ENCODE results near the gene TBX10.

The TBX10 gene

GRCh38 chr11:67588136-67588503 lies 51.4 kb downstream of the TBX10 start:
- Histone ChIP-seq H3K36me3 (replicated peaks) (peaks cover 33% of the 10 kb centered on the region), H3K27me3 (replicated peaks) (no peaks in the 10 kb centered on the region), H3K27ac (no peak overlapping the region), H3K4me3 (ENCODE audit: low read depth, low read length) (no peak overlapping the region)
- DNase-seq: no peak
- no peak for TF ChIP-seq CTCF (IDR thresholded peaks at IDR 0.05; ENCODE audit: low read depth, low read length, missing control alignments)
- in situ Hi-C loops (cut with HindIII; ENCODE audit: low pct_ligation_motif_present, low sequenced_read_pairs): no loop called here

GRCh38 chr11:67586568-67587250 lies 52.9 kb downstream of the TBX10 start:
- Histone ChIP-seq H3K4me3 (ENCODE audit: low read depth, low read length) (no peak overlapping the region), H3K36me3 (replicated peaks) (peaks cover 33% of the 10 kb centered on the region), H3K27me3 (replicated peaks) (no peaks in the 10 kb centered on the region), H3K27ac (no peak overlapping the region)
- no peak for DNase-seq
- TF ChIP-seq CTCF (IDR thresholded peaks at IDR 0.05; ENCODE audit: low read depth, low read length, missing control alignments): no peak
- in situ Hi-C loops (cut with HindIII; ENCODE audit: low pct_ligation_motif_present, low sequenced_read_pairs): no loop called here

GRCh38 chr11:67585911-67586310 lies 53.7 kb downstream of the TBX10 start:
- no peaks in the 10 kb centered on the region for H3K27me3 ChIP-seq (replicated peaks)
- no peak for DNase-seq
- TF ChIP-seq CTCF (IDR thresholded peaks at IDR 0.05; ENCODE audit: low read depth, low read length, missing control alignments): no peak
- no peak overlapping the region for H3K4me3 ChIP-seq (ENCODE audit: low read depth, low read length)
- peaks cover 33% of the 10 kb centered on the region for H3K36me3 ChIP-seq (replicated peaks)
- in situ Hi-C loops (cut with HindIII; ENCODE audit: low pct_ligation_motif_present, low sequenced_read_pairs): no loop called here
- no peak overlapping the region for H3K27ac ChIP-seq

- Histone ChIP-seq H3K4me3 (ENCODE audit: low read depth, low read length) (peak overlapping the region; percentile 80), H3K27ac (peak overlapping the region; percentile 85), H3K27me3 (replicated peaks) (no peaks in the 10 kb centered on the region), H3K36me3 (replicated peaks) (peaks cover 33% of the 10 kb centered on the region)
- in situ Hi-C loops (cut with HindIII; ENCODE audit: low pct_ligation_motif_present, low sequenced_read_pairs): no loop called here
- TF ChIP-seq CTCF (IDR thresholded peaks at IDR 0.05; ENCODE audit: low read depth, low read length, missing control alignments): no peak
- no peak for DNase-seq
These were observed 54.4 kb downstream of the TBX10 start for GRCh38 chr11:67584881-67585873.

GRCh38 chr11:67584205-67584880 lies 55.2 kb downstream of the TBX10 start:
- TF ChIP-seq CTCF (IDR thresholded peaks at IDR 0.05; ENCODE audit: low read depth, low read length, missing control alignments): no peak
- Histone ChIP-seq H3K27me3 (replicated peaks) (no peaks in the 10 kb centered on the region), H3K36me3 (replicated peaks) (peaks cover 33% of the 10 kb centered on the region), H3K4me3 (ENCODE audit: low read depth, low read length) (peak overlapping the region; percentile 80), H3K27ac (peak overlapping the region; percentile 85)
- in situ Hi-C loops (cut with HindIII; ENCODE audit: low pct_ligation_motif_present, low sequenced_read_pairs): no loop called here
- no peak for DNase-seq
